Heart right ventricle (tissue), 16 donors: ENCODE results near the gene CHST12. TPM values are rescaled to one million over a fixed set of nuclear protein-coding genes. Genes with fewer than 3 reads are reported as not detected.

ENCODE experiments used
- ATAC-seq, 8 donors: fragments of 200-7000 bp; cut with Tn5 transposase; one replicate each; pipeline ENCODE4 v1.9.1; 2020; ENCODE audit warnings: mild to moderate bottlenecking in 8 of 8, moderate library complexity in 8 of 8, moderate number of reproducible peaks in 1 of 8
- DNase-seq, 2 donors: peaks; one replicate each; pipeline ENCODE4 v3.0.0-alpha.2; 2020
- H3K27ac ChIP-seq, 10 donors: fragments of 200-600 bp; sonication (generic) in 2 of 10; one replicate each; pipeline versions ENCODE4 v1.5.0 to v1.8.0; 2020 to 2022; ENCODE audit warnings: mild to moderate bottlenecking in 3 of 10
- H3K27me3 ChIP-seq, 7 donors: fragments of 200-600 bp; one replicate each; pipeline ENCODE4 v1.8.0; 2021 to 2022; ENCODE audit warnings: mild to moderate bottlenecking in 2 of 7
- H3K36me3 ChIP-seq, 9 donors: fragments of 200-600 bp; sonication (generic) in 1 of 9; one replicate each; pipeline versions ENCODE4 v1.5.0 to v1.8.0; 2020 to 2022; ENCODE audit warnings: mild to moderate bottlenecking in 2 of 9
- H3K4me1 ChIP-seq, 9 donors: fragments of 200-600 bp; sonication (generic) in 1 of 9; one replicate each; pipeline versions ENCODE4 v1.5.0 to v1.8.0; 2020 to 2022; ENCODE audit warnings: mild to moderate bottlenecking in 4 of 9
- H3K4me3 ChIP-seq, 10 donors: fragments of 200-600 bp; sonication (generic) in 2 of 10; one replicate each; pipeline versions ENCODE4 v1.5.0 to v1.8.0; 2020 to 2022; ENCODE audit warnings: mild to moderate bottlenecking in 7 of 10, moderate library complexity in 2 of 10
- H3K9me3 ChIP-seq, 11 donors: fragments of 200-600 bp in 10 of 11; sonication (generic) in 2 of 11; one replicate each; pipeline versions ENCODE4 v1.5.0 to v1.8.0; 2013 to 2022; ENCODE audit warnings: mild to moderate bottlenecking in 2 of 11, control low read depth in 1 of 11, moderate library complexity in 1 of 11
- CTCF ChIP-seq, 9 donors: fragments of 200-600 bp; sonication (generic) in 2 of 9; IDR thresholded peaks; one replicate each; pipeline versions ENCODE4 v1.5.0 to v1.8.0; 2021 to 2022; ENCODE audit warnings: antibody characterized with exemption in 9 of 9, mild to moderate bottlenecking in 5 of 9, moderate library complexity in 1 of 9
- WGBS, 2 donors: extraction: QIAGEN DNeasy Blood & Tissue Kit; methylation state at CpG; one replicate each; pipeline ENCODE4 v1.1.7; 2013; ENCODE audit warnings: inconsistent platforms in 1 of 2; 5-methylcytosine and 5-hydroxymethylcytosine counted together
- intact Hi-C, 10 donors: fragments of 100-400 bp; cut with DNase I; formaldehyde crosslinking; loops; one replicate each; pipeline versions ENCODE4 v1.11.1 to v1.14.2; 2022
- polyA plus RNA-seq, 2 donors: library from polyadenylated mRNA; stranded (reverse); fragments of 200-250 nt; gene quantifications; one replicate each; pipeline ENCODE4 v1.2.3, GENCODE V29; 2013
- total RNA-seq, 10 donors: library from RNA; stranded (reverse); fragmentation: NEBNext Ultra II Directional in 3 of 10; extraction: Animal tissue kit (Norgen Biotek cat#: 25700) in 3 of 10; gene quantifications; one replicate each; pipeline versions ENCODE4 v1.2.1 to v1.2.4, GENCODE V29; 2021 to 2023
- donor health status: Arrhythmogenic right ventricular cardiomyopathy.
- donor health status: ischemic (EF 13 %, LVEDD 7.1; RV severe dilation, severe dysfunction).
- donor health status: healthy with polysubstance abuse.
- donor health status: DM: no; HTN: yes; CAD: no.
- donor health status: DM: no; HTN: no; CAD: no.
- donor health status: ischemic (EF 25% LVEDD 6.9; RV normal size, moderate dysfunction).
- donor health status: ischemic (EF 25% LVEDD 5.7; RV mildly dilated, moderate dysfunction).
- donor health status: healthy.
- donor health status: DM: yes; HTN: yes; CAD: no.
- donor health status: Ischemic cardiomyopathy.
- donor health status: ischemic (EF 35%, LVEDD 5.7; RV mildly dilated, moderate dysfunction).
- donor health status: nonischemic (EF 11% LVEDD 7.7; RV severe dilation, severe dysfunction).
- donor health status: DM: yes; HTN: yes; CAD: no.
- donor health status: PGD.
- donor health status: ischemic (EF 29% LVEDD 5.4; RV normal size, mild dysfunction).
- donor health status: nonischemic (EF 23%, LVEDD 6.1; RV moderate dilation, normal function).

CHST12 gene
- total and polyA plus RNA-seq, 12 donors, result 12.4 to 17.2 (median 14.0) TPM

GRCh38 chr7:2450198-2451107 lies 47.0 kb downstream of the CHST12 start:
- intact Hi-C loops, result loop anchor here in 7 of 10 donors (1.0 to 10.0 kb wide), 5 partner anchors 19 to 234 kb away; partner anchors contain the start of gene AMZ1 (in 2 of the 7)
- no peaks in the 10 kb centered on the region for H3K27me3 ChIP-seq
- no peak overlapping the region for H3K4me3 ChIP-seq
- peaks cover 0 to 9% (median 0%) of the 10 kb centered on the region in 11 donors for H3K9me3 ChIP-seq
- ATAC-seq (peak in 1 of 8 donors; percentile 15), DNase-seq (no peak)
- 59 to 67% methylated on average over 31 to 32 of the region's 32 CpGs for WGBS, 2 donors
- H3K4me1 ChIP-seq, result peaks cover 7 to 15% (median 11%) of the 10 kb centered on the region in 9 donors
- H3K27ac ChIP-seq, result no peak overlapping the region
- no peak for TF ChIP-seq CTCF (IDR thresholded peaks at IDR 0.05)
- peaks cover 0 to 8% (median 0%) of the 10 kb centered on the region in 9 donors for H3K36me3 ChIP-seq

DNA sequence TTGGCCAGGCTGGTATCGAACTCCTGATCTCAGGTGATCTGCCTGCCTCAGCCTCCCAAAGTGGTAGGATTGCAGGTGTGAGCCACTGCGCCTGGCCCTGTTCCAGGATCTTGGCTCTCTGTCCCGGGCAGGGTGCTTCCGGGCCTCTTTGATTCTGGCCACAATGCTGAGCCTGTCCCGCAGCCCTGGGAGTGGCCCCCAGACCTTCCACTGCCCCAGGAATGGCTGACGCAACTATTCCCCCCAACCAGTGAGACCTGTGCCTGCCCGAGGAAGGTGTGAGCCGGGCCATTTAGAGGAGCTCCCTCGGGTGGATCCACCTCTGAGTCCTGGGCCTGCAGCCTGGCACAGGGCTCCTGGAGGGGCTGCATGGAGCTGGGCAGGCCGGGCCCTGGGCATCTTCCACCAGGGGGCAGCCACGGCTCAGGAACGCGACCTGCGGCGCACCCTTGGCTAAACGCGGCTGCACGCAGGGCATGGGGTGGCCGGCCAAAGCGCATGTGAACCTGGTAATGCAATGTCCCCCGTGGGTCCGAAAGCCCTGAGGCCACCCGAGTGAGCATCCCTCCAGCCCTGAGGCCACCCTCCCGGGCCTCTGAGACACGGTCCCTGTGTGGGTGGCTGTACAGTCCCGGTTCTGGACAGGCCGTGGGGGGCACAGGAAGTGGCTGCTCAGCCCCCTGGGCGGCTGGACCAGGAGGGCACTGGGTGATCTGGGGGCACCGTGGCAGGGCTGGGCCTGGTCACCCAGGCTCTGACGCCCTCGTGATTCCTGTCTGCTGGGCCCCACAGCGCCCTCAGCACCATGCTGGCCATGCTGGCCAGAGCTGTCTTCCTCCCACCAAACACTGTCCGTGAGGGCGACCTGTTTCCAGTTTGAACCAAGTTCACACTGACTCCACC lies 48.0 kb downstream of the CHST12 start:
- H3K36me3 ChIP-seq, result peaks cover 0 to 8% (median 0%) of the 10 kb centered on the region in 9 donors
- H3K27ac ChIP-seq, result peak overlapping the region in 5 of 10 donors; percentile 8 to 62 (median 44)
- DNase-seq, result peak; percentile 87 to 91
- H3K27me3 ChIP-seq, result no peaks in the 10 kb centered on the region
- ATAC-seq, result peak; percentile 95 to 98 (median 98)
- TF ChIP-seq CTCF (IDR thresholded peaks at IDR 0.05), result peak; percentile 75 to 95 (median 91)
- H3K4me1 ChIP-seq, result peaks cover 7 to 15% (median 11%) of the 10 kb centered on the region in 9 donors
- peak overlapping the region in 9 of 10 donors; percentile 32 to 58 (median 55) for H3K4me3 ChIP-seq
- intact Hi-C loops, result loop anchor here in 7 of 10 donors (1.0 to 10.0 kb wide), 5 partner anchors 18 to 233 kb away; partner anchors contain the start of gene AMZ1 (in 2 of the 7)
- WGBS, 2 donors, result 13 to 14% methylated on average over 34 of the region's 34 CpGs
- H3K9me3 ChIP-seq, result peaks cover 0 to 9% (median 0%) of the 10 kb centered on the region in 11 donors

- Histone ChIP-seq H3K27ac (peak overlapping the region in 3 of 10 donors; percentile 8 to 62 (median 44)), H3K4me3 (peak overlapping the region in 9 of 10 donors; percentile 32 to 58 (median 55)), H3K36me3 (peaks cover 0 to 2% (median 0%) of the 10 kb centered on the region in 9 donors), H3K9me3 (peaks cover 0 to 9% (median 0%) of the 10 kb centered on the region in 11 donors), H3K27me3 (no peaks in the 10 kb centered on the region), H3K4me1 (peaks cover 7 to 15% (median 11%) of the 10 kb centered on the region in 9 donors)
- DNase-seq, result no peak
- no peak for TF ChIP-seq CTCF (IDR thresholded peaks at IDR 0.05)
- intact Hi-C loops, result loop anchor here in 6 of 10 donors (5.0 to 10.0 kb wide), 3 partner anchors 113 to 233 kb away; partner anchors contain the start of gene AMZ1 (in 2 of the 6)
- ATAC-seq, result peak; percentile 28 to 63 (median 43)
- 33 to 37% methylated on average over 16 of the region's 16 CpGs for WGBS, 2 donors
Observed at GRCh38 chr7:2452074-2452507, 48.7 kb downstream of the CHST12 start.
